ENCODE results near the gene IGSF9B.

DNA sequence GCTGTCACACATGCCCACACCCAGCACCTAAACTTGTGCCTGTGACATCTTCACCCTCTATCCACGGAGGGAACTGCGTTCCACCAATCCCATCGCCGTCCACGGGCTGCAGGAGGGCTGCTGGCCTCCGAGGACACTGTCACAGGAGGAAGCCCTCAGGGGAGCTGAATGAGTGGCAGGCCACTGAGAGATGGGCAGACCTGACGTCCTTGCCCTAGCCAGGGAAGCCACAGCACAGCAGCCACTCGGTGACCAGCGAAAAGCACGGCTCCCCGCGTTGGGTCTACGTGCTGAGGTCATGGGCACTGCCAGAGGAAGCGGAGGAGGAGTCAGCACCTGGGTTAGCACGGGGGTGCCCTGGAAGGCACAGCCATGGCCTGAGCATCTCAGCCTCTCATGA lies 50.5 kb downstream of the IGSF9B start:
- TF ChIP-seq, protein P1, sequence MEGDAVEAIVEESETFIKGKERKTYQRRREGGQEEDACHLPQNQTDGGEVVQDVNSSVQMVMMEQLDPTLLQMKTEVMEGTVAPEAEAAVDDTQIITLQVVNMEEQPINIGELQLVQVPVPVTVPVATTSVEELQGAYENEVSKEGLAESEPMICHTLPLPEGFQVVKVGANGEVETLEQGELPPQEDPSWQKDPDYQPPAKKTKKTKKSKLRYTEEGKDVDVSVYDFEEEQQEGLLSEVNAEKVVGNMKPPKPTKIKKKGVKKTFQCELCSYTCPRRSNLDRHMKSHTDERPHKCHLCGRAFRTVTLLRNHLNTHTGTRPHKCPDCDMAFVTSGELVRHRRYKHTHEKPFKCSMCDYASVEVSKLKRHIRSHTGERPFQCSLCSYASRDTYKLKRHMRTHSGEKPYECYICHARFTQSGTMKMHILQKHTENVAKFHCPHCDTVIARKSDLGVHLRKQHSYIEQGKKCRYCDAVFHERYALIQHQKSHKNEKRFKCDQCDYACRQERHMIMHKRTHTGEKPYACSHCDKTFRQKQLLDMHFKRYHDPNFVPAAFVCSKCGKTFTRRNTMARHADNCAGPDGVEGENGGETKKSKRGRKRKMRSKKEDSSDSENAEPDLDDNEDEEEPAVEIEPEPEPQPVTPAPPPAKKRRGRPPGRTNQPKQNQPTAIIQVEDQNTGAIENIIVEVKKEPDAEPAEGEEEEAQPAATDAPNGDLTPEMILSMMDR (optimal IDR thresholded peaks at IDR 0.05 in 1 of 3, IDR thresholded peaks at IDR 0.05 in 1 of 3, conservative IDR thresholded peaks at IDR 0.05 in 1 of 3; ENCODE audit: extremely low read depth in 1 of 3, insufficient read depth in 2 of 3, low read length in 3 of 3) = no peak
- TF ChIP-seq EZH2 (IDR thresholded peaks at IDR 0.05; ENCODE audit: low read length) = no peak

Data from keratinocyte (primary cell).